Dedifferentiated amniotic fluid mesenchymal stem cell (primary cell): Measurements from ENCODE around the gene MUC20.
"Not testable (repeated sequence)": the region's sequence is repeated elsewhere in the genome, so short reads cannot be mapped to it uniquely, and the experiment has no call there.

Experiments
- DNase-seq: peaks from one replicate; pipeline ENCODE4 v3.0.0-alpha.2; 2016; ENCODE audit errors: extremely low spot score

Gene MUC20

GRCh38 chr3:195711091-195711812, 9.5 kb upstream of the MUC20 start:
- not testable (repeated sequence) for DNase-seq

- no peak for DNase-seq
Measured at GRCh38 chr3:195711813-195712534, 8.8 kb upstream of the MUC20 start.

GRCh38 chr3:195712535-195712910, 8.3 kb upstream of the MUC20 start:
- DNase-seq, result not testable (repeated sequence)

GRCh38 chr3:195713150-195713549, 7.6 kb upstream of the MUC20 start:
- not testable (repeated sequence) for DNase-seq

- DNase-seq, result no peak
Measured at GRCh38 chr3:195714380-195715011, 6.3 kb upstream of the MUC20 start.

GRCh38 chr3:195715134-195715533, 5.6 kb upstream of the MUC20 start:
- no peak for DNase-seq

GRCh38 chr3:195715583-195716266, 5.1 kb upstream of the MUC20 start:
- DNase-seq, result no peak

- DNase-seq, result no peak
Measured at GRCh38 chr3:195717416-195717815, 3.4 kb upstream of the MUC20 start.

- no peak for DNase-seq
Measured at GRCh38 chr3:195717852-195718476, 2.8 kb upstream of the MUC20 start.

- DNase-seq, result no peak
Measured at GRCh38 chr3:195718477-195718984, 2.2 kb upstream of the MUC20 start.

- not testable (repeated sequence) for DNase-seq
Measured at GRCh38 chr3:195719514-195720254, 1.1 kb upstream of the MUC20 start.

GRCh38 chr3:195722139-195722995, 1.6 kb downstream of the MUC20 start:
- not testable (repeated sequence) for DNase-seq

- DNase-seq, result not testable (repeated sequence)
Measured at GRCh38 chr3:195722996-195723345, 2.2 kb downstream of the MUC20 start.

GRCh38 chr3:195724363-195724762, 3.6 kb downstream of the MUC20 start:
- DNase-seq, result not testable (repeated sequence)

GRCh38 chr3:195725916-195726740, 5.3 kb downstream of the MUC20 start:
- DNase-seq, result not testable (repeated sequence)

- no peak for DNase-seq
Measured at GRCh38 chr3:195727606-195728195, 6.9 kb downstream of the MUC20 start.

- DNase-seq, result not testable (repeated sequence)
Measured at GRCh38 chr3:195728789-195729188, 8.0 kb downstream of the MUC20 start.

- no peak for DNase-seq
Measured at GRCh38 chr3:195729476-195730251, 8.9 kb downstream of the MUC20 start.
